NB4 (cell line): Measurements from ENCODE around the gene TERT.
"Not testable (repeated sequence)": the region's sequence is repeated elsewhere in the genome, so short reads cannot be mapped to it uniquely, and the experiment has no call there.

Experiments
- DNase-seq: peaks from one replicate; pipeline ENCODE4 v3.0.0; 2010; ENCODE audit warnings: low read depth
- H3K4me3 ChIP-seq: one replicate; pipeline ENCODE4 v1.5.1; 2011; ENCODE audit warnings: mild to moderate bottlenecking, low read depth, low read length, moderate library complexity
- MYC ChIP-seq: IDR thresholded peaks from 2 replicates; pipeline ENCODE4 v1.6.1; 2011; ENCODE audit warnings: low read depth, low read length
- POLR2A ChIP-seq: IDR thresholded peaks from 2 replicates; pipeline ENCODE4 v1.6.1; 2011; ENCODE audit warnings: mild to moderate bottlenecking; ENCODE audit not compliant: insufficient read length; ENCODE audit errors: extremely low read depth
- TF ChIP-seq, protein P1 (sequence below): IDR thresholded peaks from one replicate; pipeline ENCODE4 v1.5.1; 2012; ENCODE audit warnings: low read depth, low read length
- TF ChIP-seq, protein P2 (sequence below): IDR thresholded peaks from 2 replicates; pipeline ENCODE4 v1.6.1; 2011; ENCODE audit warnings: low read depth, low read length

The TERT gene

GRCh38 chr5:1335540-1336095 is 40.8 kb upstream of the TERT start:
- H3K4me3 ChIP-seq, result no peak overlapping the region
- TF ChIP-seq, protein P1, sequence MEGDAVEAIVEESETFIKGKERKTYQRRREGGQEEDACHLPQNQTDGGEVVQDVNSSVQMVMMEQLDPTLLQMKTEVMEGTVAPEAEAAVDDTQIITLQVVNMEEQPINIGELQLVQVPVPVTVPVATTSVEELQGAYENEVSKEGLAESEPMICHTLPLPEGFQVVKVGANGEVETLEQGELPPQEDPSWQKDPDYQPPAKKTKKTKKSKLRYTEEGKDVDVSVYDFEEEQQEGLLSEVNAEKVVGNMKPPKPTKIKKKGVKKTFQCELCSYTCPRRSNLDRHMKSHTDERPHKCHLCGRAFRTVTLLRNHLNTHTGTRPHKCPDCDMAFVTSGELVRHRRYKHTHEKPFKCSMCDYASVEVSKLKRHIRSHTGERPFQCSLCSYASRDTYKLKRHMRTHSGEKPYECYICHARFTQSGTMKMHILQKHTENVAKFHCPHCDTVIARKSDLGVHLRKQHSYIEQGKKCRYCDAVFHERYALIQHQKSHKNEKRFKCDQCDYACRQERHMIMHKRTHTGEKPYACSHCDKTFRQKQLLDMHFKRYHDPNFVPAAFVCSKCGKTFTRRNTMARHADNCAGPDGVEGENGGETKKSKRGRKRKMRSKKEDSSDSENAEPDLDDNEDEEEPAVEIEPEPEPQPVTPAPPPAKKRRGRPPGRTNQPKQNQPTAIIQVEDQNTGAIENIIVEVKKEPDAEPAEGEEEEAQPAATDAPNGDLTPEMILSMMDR, result no peak
- TF ChIP-seq POLR2A, result no peak
- no peak for TF ChIP-seq MYC
- TF ChIP-seq, protein P2, sequence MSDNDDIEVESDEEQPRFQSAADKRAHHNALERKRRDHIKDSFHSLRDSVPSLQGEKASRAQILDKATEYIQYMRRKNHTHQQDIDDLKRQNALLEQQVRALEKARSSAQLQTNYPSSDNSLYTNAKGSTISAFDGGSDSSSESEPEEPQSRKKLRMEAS, result no peak
- no peak for DNase-seq

- H3K4me3 ChIP-seq, result no peak overlapping the region
- TF ChIP-seq, protein P1, result no peak
- TF ChIP-seq POLR2A (no peak), MYC (no peak)
- TF ChIP-seq, protein P2, result no peak
- DNase-seq, result no peak
These were observed 40.1 kb upstream of the TERT start for GRCh38 chr5:1334831-1335539.

GRCh38 chr5:1333986-1334385 is 39.1 kb upstream of the TERT start:
- TF ChIP-seq POLR2A (no peak), MYC (no peak)
- TF ChIP-seq, protein P1, result no peak
- TF ChIP-seq, protein P2, result no peak
- no peak overlapping the region for H3K4me3 ChIP-seq
- no peak for DNase-seq

- H3K4me3 ChIP-seq, result not testable (repeated sequence)
- DNase-seq, result peak; percentile 65
These were observed 38.4 kb upstream of the TERT start for GRCh38 chr5:1333286-1333685.

GRCh38 chr5:1332461-1333001 is 37.7 kb upstream of the TERT start:
- TF ChIP-seq, protein P1, result no peak
- TF ChIP-seq, protein P2, result no peak
- no peak for TF ChIP-seq POLR2A
- TF ChIP-seq MYC, result no peak
- H3K4me3 ChIP-seq, result no peak overlapping the region
- DNase-seq, result peak; percentile 58

GRCh38 chr5:1331861-1332405 is 37.1 kb upstream of the TERT start:
- TF ChIP-seq, protein P2, result no peak
- no peak for TF ChIP-seq MYC
- TF ChIP-seq POLR2A, result no peak
- TF ChIP-seq, protein P1, result no peak
- H3K4me3 ChIP-seq, result no peak overlapping the region
- no peak for DNase-seq
